ENCODE data around the gene DNAJC7. TPM values are rescaled to one million over a fixed set of nuclear protein-coding genes. Genes with fewer than 3 reads are reported as not detected.

DNAJC7 gene
- total RNA-seq, 2 donors from 2014 or later: 82.7 to 103 TPM

DNA sequence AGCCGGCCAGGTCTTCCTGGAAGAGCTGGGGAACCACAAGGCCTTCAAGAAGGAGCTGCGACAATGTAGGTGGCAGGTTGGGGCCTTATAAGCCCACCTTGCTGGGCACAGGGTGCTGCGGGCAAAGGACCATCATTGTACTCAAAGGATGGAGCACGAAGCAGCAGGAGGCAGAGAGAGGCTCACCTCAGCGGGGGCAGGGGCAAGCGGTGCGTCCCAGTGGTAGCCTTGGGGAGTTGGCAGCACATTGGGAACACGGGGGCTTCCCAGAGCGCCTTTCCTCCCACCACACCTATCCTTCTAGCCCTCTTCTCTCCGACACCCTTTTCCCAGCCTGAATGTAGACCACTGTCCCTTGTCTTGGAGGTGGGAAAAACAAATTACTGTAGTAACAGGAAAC, 48.6 kb downstream of the DNAJC7 start:
- Histone ChIP-seq H3K36me3 (peaks cover 10% of the 10 kb centered on the region), H3K4me1 (peaks cover 4% of the 10 kb centered on the region)

DNA sequence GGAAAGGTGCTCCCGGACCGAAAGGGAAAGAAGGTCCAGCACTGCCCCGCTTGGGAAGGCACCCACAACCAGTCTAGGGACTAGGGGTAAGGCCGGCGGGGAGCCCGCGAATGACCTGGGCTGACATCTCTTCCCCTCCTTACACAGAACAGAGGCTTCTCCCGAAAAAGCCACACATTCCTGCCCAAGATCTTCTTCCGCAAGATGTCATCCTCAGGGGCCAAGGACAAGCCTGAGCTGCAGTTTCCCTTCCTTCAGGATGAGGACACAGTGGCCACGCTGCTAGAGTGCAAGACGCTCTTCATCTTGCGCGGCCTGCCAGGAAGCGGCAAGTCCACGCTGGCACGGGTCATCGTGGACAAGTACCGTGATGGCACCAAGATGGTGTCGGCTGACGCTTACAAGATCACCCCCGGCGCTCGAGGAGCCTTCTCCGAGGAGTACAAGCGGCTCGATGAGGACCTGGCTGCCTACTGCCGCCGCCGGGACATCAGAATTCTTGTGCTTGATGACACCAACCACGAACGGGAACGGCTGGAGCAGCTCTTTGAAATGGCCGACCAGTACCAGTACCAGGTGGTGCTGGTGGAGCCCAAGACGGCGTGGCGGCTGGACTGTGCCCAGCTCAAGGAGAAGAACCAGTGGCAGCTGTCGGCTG, 49.2 kb downstream of the DNAJC7 start:
- peaks cover 4% of the 10 kb centered on the region for H3K4me1 ChIP-seq
- H3K4me3 ChIP-seq: peak overlapping the region; percentile 69
- TF ChIP-seq, protein P1, sequence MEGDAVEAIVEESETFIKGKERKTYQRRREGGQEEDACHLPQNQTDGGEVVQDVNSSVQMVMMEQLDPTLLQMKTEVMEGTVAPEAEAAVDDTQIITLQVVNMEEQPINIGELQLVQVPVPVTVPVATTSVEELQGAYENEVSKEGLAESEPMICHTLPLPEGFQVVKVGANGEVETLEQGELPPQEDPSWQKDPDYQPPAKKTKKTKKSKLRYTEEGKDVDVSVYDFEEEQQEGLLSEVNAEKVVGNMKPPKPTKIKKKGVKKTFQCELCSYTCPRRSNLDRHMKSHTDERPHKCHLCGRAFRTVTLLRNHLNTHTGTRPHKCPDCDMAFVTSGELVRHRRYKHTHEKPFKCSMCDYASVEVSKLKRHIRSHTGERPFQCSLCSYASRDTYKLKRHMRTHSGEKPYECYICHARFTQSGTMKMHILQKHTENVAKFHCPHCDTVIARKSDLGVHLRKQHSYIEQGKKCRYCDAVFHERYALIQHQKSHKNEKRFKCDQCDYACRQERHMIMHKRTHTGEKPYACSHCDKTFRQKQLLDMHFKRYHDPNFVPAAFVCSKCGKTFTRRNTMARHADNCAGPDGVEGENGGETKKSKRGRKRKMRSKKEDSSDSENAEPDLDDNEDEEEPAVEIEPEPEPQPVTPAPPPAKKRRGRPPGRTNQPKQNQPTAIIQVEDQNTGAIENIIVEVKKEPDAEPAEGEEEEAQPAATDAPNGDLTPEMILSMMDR (IDR thresholded peaks at IDR 0.05): no peak
- H3K36me3 ChIP-seq: peaks cover 4% of the 10 kb centered on the region
- no peaks in the 10 kb centered on the region for H3K9me3 ChIP-seq
- no peaks in the 10 kb centered on the region for H3K27me3 ChIP-seq
- no peak overlapping the region for H3K9ac ChIP-seq (ENCODE audit: low read depth in 2 of 2, low read length in 2 of 2)
- intact Hi-C loops (cut with DNase I): no loop called here
- no peak overlapping the region for H3K27ac ChIP-seq
- DNase-seq: no peak

More for the DNA sequence above, 48.6 kb downstream of the DNAJC7 start:
- Histone ChIP-seq H3K9ac (ENCODE audit: low read depth in 2 of 2, low read length in 2 of 2) (no peak overlapping the region), H3K4me3 (no peak overlapping the region), H3K27ac (no peak overlapping the region), H3K9me3 (no peaks in the 10 kb centered on the region), H3K27me3 (no peaks in the 10 kb centered on the region)
- intact Hi-C loops (cut with DNase I): no loop called here
- no peak for DNase-seq
- TF ChIP-seq, protein P1 (IDR thresholded peaks at IDR 0.05): no peak

DNA sequence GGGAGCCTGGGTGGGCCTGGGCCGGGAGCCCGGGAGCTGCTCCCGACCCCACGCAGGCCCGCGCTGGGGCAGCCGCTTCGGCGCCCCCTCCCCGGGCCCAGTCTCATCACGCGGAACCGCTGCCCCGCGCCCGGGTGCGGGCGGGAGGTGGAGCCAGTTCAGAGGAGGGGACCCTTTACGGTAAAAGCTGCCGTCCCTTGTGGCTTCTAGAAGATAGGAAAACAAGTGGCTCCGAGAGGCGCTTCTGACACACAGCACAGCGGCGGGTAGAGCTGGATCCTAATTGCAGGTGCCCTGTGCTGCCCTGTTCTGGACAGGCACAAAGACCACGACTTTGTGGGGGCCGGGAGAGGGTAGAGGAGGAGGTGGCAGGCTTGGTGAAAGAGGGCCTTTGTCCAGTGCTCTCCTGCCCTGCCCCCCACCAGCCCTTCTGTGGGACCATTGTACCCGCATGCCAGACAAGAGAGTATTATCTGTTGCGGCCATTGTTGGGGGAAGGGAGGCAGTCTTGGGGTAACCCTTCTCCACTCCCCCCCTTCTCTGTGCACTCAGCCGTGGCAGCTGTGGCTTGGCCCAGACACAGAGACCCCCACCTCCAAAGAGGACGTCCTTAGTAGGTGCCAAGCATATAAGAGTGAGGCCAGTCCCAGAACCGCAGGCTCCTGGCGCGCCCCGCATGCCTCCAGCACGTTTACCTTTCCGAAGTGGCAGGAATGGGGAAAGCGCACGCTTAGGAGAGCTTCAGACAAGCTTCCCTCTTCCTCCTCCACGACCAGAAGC, 49.9 kb downstream of the DNAJC7 start:
- H3K4me1 ChIP-seq: peaks cover 4% of the 10 kb centered on the region
- peak; percentile 38 for DNase-seq

DNA sequence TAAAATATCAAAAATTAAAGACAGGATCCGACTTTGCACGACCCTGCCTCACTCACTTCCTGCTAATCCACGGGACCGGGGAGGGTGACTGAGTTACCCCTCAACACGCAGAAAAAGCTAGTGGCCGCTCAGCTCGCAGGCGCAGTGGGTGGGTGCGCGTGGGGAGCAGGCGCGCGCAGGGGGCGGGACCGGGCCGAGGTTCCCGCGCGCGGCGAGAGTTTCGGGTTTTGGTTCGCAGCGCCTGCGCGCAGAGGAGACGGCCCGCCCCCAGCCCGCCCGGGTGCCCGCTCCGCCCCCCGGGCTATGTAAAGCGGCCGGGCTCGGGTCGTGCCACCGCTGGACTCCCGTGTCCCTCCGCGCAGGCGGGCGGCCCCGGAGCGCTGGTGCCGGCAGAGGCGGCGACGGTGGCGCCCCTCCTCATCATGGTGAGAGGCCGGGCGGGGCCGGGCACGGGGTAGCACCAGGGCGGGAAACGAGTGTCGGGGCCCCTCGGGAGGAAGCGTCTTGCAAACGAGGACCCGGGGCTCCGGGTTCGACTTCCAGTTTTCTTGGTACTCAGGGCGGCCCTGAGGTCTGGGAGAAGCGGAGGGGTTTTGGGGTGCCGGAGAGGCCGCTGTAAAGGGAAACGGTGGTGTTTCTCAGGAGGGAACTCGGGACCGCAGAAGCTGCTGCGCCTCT, 50.6 kb downstream of the DNAJC7 start, which contains the start of gene CNP:
Gene CNP, plus strand, starts transcription at position 333 of the 678 bp plus-strand sequence. Its CDS starts 90 bp downstream, at position 423.
- peaks cover 4% of the 10 kb centered on the region for H3K4me1 ChIP-seq
- H3K9me3 ChIP-seq: no peaks in the 10 kb centered on the region
- peak within 1 kb of the TSS; percentile 69 for H3K4me3 ChIP-seq
- TF ChIP-seq, protein P1 (IDR thresholded peaks at IDR 0.05): no peak
- H3K9ac ChIP-seq (ENCODE audit: low read depth in 2 of 2, low read length in 2 of 2): peak within 1 kb of the TSS; percentile 82 to 89
- H3K36me3 ChIP-seq: no peaks in the 10 kb centered on the region
- no peaks in the 10 kb centered on the region for H3K27me3 ChIP-seq
- peak; percentile 91 for DNase-seq
- intact Hi-C loops (cut with DNase I): no loop called here
- H3K27ac ChIP-seq: peak within 1 kb of the TSS; percentile 82

More for the DNA sequence above, 49.9 kb downstream of the DNAJC7 start:
- H3K9me3 ChIP-seq: no peaks in the 10 kb centered on the region
- H3K4me3 ChIP-seq: peak overlapping the region; percentile 69
- peak overlapping the region; percentile 82 to 89 for H3K9ac ChIP-seq (ENCODE audit: low read depth in 2 of 2, low read length in 2 of 2)
- H3K27me3 ChIP-seq: no peaks in the 10 kb centered on the region
- intact Hi-C loops (cut with DNase I): no loop called here
- TF ChIP-seq, protein P1 (IDR thresholded peaks at IDR 0.05): no peak
- H3K36me3 ChIP-seq: no peaks in the 10 kb centered on the region
- H3K27ac ChIP-seq: peak overlapping the region; percentile 82

Measured in colonic mucosa (tissue), 4 donors.